OCI-LY1 (cell line): ENCODE results near the gene MARCHF5.

ENCODE experiments used
- H2AFZ ChIP-seq: fragments of 200-600 bp; sonication (generic), shearing (Covaris generic); 2 replicates; pipeline ENCODE4 v1.6.0; 2014; ENCODE audit warnings: antibody characterized with exemption, mild to moderate bottlenecking, low read length
- H3F3A ChIP-seq: fragments of 200-600 bp; sonication (generic), shearing (Covaris generic); 2 replicates; pipeline ENCODE4 v1.6.0; 2014; ENCODE audit warnings: mild to moderate bottlenecking, antibody characterized with exemption, low read length, moderate library complexity; ENCODE audit not compliant: insufficient read depth
- H3K27ac ChIP-seq: fragments of 200-600 bp; sonication (generic); 2 replicates; pipeline ENCODE4 v1.5.1; 2014; ENCODE audit warnings: low read length, mixed run types, mild to moderate bottlenecking, low read depth; ENCODE audit not compliant: poor library complexity, severe bottlenecking
- H3K27me3 ChIP-seq: fragments of 200-600 bp; sonication (generic); 2 replicates; pipeline ENCODE4 v1.6.0; 2014; ENCODE audit warnings: antibody characterized with exemption, mild to moderate bottlenecking, low read length, moderate library complexity; ENCODE audit not compliant: insufficient read depth
- H3K36me3 ChIP-seq: fragments of 200-600 bp; sonication (generic); 2 replicates; pipeline ENCODE4 v1.6.1; 2014; ENCODE audit warnings: mild to moderate bottlenecking, antibody characterized with exemption, low read length, moderate library complexity, mixed read lengths; ENCODE audit not compliant: insufficient read depth
- H3K4me1 ChIP-seq: fragments of 200-600 bp; sonication (generic); 2 replicates; pipeline ENCODE4 v1.5.1; 2014; ENCODE audit warnings: mild to moderate bottlenecking, low read length, moderate library complexity; ENCODE audit not compliant: insufficient read depth, severe bottlenecking
- H3K4me2 ChIP-seq: fragments of 200-600 bp; sonication (generic), shearing (Covaris generic); 2 replicates; pipeline ENCODE4 v1.6.1; 2014; ENCODE audit warnings: low read length
- H3K4me3 ChIP-seq: fragments of 200-600 bp; sonication (generic); 2 replicates; pipeline ENCODE4 v1.5.1; 2014; ENCODE audit warnings: low read length, low read depth, mild to moderate bottlenecking, mixed read lengths; ENCODE audit not compliant: poor library complexity, severe bottlenecking
- H3K79me2 ChIP-seq: fragments of 200-600 bp; shearing (Covaris generic); 2 replicates; pipeline ENCODE4 v1.6.1; 2016; ENCODE audit warnings: mixed run types, low read length, mixed read lengths; ENCODE audit not compliant: insufficient read depth
- H3K9ac ChIP-seq: fragments of 200-600 bp; sonication (generic), shearing (Covaris generic); 2 replicates; pipeline ENCODE4 v1.6.1; 2014; ENCODE audit warnings: mild to moderate bottlenecking, low read length, mixed read lengths
- H3K9me2 ChIP-seq: fragments of 200-600 bp; sonication (generic), shearing (Covaris generic); 2 replicates; pipeline ENCODE4 v1.6.1; 2014; ENCODE audit warnings: low read depth, mild to moderate bottlenecking, low read length, mixed read lengths
- H3K9me3 ChIP-seq: fragments of 200-600 bp; shearing (Covaris generic); 2 replicates; pipeline ENCODE4 v1.6.1; 2014; ENCODE audit warnings: low read length, mixed read lengths
- H4K20me1 ChIP-seq: fragments of 200-600 bp; sonication (generic), shearing (Covaris generic); 2 replicates; pipeline ENCODE4 v1.6.0; 2016; ENCODE audit warnings: mild to moderate bottlenecking, low read length; ENCODE audit not compliant: insufficient read depth
- CTCF ChIP-seq: fragments of 200-600 bp; sonication (generic), shearing (Covaris generic); IDR thresholded peaks from 2 replicates; pipeline ENCODE4 v1.5.1; 2017; ENCODE audit warnings: mild to moderate bottlenecking, antibody characterized with exemption, low read length, moderate library complexity, mixed read lengths
- EZH2 ChIP-seq: fragments of 200-600 bp; sonication (generic), shearing (Covaris generic); IDR thresholded peaks from 2 replicates; pipeline ENCODE4 v1.8.0; 2017; ENCODE audit warnings: borderline replicate concordance, mixed run types, mild to moderate bottlenecking, antibody characterized with exemption, low read length, moderate library complexity, mixed read lengths

MARCHF5 gene

GRCh38 chr10:92303096-92303495 lies 12.1 kb downstream of the MARCHF5 start:
- Histone ChIP-seq H2AFZ (no peak overlapping the region), H3K9me3 (no peaks in the 10 kb centered on the region), H3K27ac (no peak overlapping the region), H3K9me2 (no peaks in the 10 kb centered on the region), H3K4me3 (no peak overlapping the region), H3K4me2 (no peak overlapping the region), H3K36me3 (0 out of 2 replicates have a peak, but pooled peaks cover 6% of the 10 kb centered on the region), H3K79me2 (peaks cover 22% of the 10 kb centered on the region), H3F3A (no peaks in the 10 kb centered on the region), H4K20me1 (no peaks in the 10 kb centered on the region), H3K27me3 (no peaks in the 10 kb centered on the region), H3K9ac (no peak overlapping the region), H3K4me1 (peaks cover 6% of the 10 kb centered on the region)
- TF ChIP-seq EZH2 (no peak), CTCF (no peak)

- H3K79me2 ChIP-seq = peaks cover 23% of the 10 kb centered on the region
- TF ChIP-seq EZH2 (no peak), CTCF (no peak)
- H3K9ac ChIP-seq = no peak overlapping the region
- no peak overlapping the region for H3K4me3 ChIP-seq
- H4K20me1 ChIP-seq = no peaks in the 10 kb centered on the region
- H3K27me3 ChIP-seq = no peaks in the 10 kb centered on the region
- H3K4me1 ChIP-seq = peaks cover 6% of the 10 kb centered on the region
- no peaks in the 10 kb centered on the region for H3K9me2 ChIP-seq
- no peak overlapping the region for H3K4me2 ChIP-seq
- no peak overlapping the region for H3K27ac ChIP-seq
- no peaks in the 10 kb centered on the region for H3K9me3 ChIP-seq
- 0 out of 2 replicates have a peak, but pooled peaks cover 6% of the 10 kb centered on the region for H3K36me3 ChIP-seq
- H3F3A ChIP-seq = no peaks in the 10 kb centered on the region
- no peak overlapping the region for H2AFZ ChIP-seq
Measured at GRCh38 chr10:92304061-92304460, 13.1 kb downstream of the MARCHF5 start.

GRCh38 chr10:92305133-92306072 lies 14.4 kb downstream of the MARCHF5 start:
- H3K4me1 ChIP-seq = peaks cover 7% of the 10 kb centered on the region
- H4K20me1 ChIP-seq = no peaks in the 10 kb centered on the region
- no peaks in the 10 kb centered on the region for H3F3A ChIP-seq
- H3K79me2 ChIP-seq = peaks cover 34% of the 10 kb centered on the region
- H3K9me3 ChIP-seq = no peaks in the 10 kb centered on the region
- no peaks in the 10 kb centered on the region for H3K27me3 ChIP-seq
- H3K4me3 ChIP-seq = no peak overlapping the region
- no peak overlapping the region for H3K9ac ChIP-seq
- H3K9me2 ChIP-seq = no peaks in the 10 kb centered on the region
- TF ChIP-seq EZH2 (no peak), CTCF (no peak)
- H3K4me2 ChIP-seq = no peak overlapping the region
- no peak overlapping the region for H3K27ac ChIP-seq
- no peak overlapping the region for H2AFZ ChIP-seq
- no peaks in the 10 kb centered on the region for H3K36me3 ChIP-seq
